OCI-LY3 (cell line): ENCODE measurements around the gene SATB2.

Experiments used
- CTCF ChIP-seq: fragments of 200-600, 300-600 bp; sonication (generic); IDR thresholded peaks from 2 replicates; pipeline ENCODE4 v1.5.1; 2014; ENCODE audit warnings: antibody characterized with exemption, low read length, low read depth
- EZH2phosphoT487 ChIP-seq: fragments of 200-600 bp; shearing (Covaris generic); IDR thresholded peaks from 2 replicates; pipeline ENCODE4 v1.6.1; 2018; ENCODE audit warnings: antibody characterized with exemption, mixed run types, low read depth

- no peak for TF ChIP-seq CTCF
- no peak for TF ChIP-seq EZH2phosphoT487
Observed at GRCh38 chr2:199470361-199470671, 12.6 kb upstream of the SATB2 start.
